Liver (tissue), 2 donors: ENCODE data around the gene CITED1.

Source experiments
- TF ChIP-seq, protein P1 (sequence below): fragments of 150-350 bp; IDR thresholded peaks from 2 replicates; pipeline ENCODE4 v1.5.1; 2017; ENCODE audit warnings: improper control_type of control experiment, low read depth, low read length; ENCODE audit not compliant: missing input control
- TF ChIP-seq, protein P2 (sequence below): IDR thresholded peaks from 2 replicates; pipeline ENCODE4 v1.6.1; 2016; ENCODE audit warnings: antibody characterized with exemption
- TF ChIP-seq, protein P3 (sequence below): IDR thresholded peaks from 2 replicates; pipeline ENCODE4 v1.6.1; 2016; ENCODE audit warnings: antibody characterized with exemption, mild to moderate bottlenecking
- donor health status: healthy.

- TF ChIP-seq, protein P1, sequence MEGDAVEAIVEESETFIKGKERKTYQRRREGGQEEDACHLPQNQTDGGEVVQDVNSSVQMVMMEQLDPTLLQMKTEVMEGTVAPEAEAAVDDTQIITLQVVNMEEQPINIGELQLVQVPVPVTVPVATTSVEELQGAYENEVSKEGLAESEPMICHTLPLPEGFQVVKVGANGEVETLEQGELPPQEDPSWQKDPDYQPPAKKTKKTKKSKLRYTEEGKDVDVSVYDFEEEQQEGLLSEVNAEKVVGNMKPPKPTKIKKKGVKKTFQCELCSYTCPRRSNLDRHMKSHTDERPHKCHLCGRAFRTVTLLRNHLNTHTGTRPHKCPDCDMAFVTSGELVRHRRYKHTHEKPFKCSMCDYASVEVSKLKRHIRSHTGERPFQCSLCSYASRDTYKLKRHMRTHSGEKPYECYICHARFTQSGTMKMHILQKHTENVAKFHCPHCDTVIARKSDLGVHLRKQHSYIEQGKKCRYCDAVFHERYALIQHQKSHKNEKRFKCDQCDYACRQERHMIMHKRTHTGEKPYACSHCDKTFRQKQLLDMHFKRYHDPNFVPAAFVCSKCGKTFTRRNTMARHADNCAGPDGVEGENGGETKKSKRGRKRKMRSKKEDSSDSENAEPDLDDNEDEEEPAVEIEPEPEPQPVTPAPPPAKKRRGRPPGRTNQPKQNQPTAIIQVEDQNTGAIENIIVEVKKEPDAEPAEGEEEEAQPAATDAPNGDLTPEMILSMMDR = no peak
- TF ChIP-seq, protein P2, sequence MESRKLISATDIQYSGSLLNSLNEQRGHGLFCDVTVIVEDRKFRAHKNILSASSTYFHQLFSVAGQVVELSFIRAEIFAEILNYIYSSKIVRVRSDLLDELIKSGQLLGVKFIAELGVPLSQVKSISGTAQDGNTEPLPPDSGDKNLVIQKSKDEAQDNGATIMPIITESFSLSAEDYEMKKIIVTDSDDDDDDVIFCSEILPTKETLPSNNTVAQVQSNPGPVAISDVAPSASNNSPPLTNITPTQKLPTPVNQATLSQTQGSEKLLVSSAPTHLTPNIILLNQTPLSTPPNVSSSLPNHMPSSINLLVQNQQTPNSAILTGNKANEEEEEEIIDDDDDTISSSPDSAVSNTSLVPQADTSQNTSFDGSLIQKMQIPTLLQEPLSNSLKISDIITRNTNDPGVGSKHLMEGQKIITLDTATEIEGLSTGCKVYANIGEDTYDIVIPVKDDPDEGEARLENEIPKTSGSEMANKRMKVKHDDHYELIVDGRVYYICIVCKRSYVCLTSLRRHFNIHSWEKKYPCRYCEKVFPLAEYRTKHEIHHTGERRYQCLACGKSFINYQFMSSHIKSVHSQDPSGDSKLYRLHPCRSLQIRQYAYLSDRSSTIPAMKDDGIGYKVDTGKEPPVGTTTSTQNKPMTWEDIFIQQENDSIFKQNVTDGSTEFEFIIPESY = no peak
- TF ChIP-seq, protein P3, sequence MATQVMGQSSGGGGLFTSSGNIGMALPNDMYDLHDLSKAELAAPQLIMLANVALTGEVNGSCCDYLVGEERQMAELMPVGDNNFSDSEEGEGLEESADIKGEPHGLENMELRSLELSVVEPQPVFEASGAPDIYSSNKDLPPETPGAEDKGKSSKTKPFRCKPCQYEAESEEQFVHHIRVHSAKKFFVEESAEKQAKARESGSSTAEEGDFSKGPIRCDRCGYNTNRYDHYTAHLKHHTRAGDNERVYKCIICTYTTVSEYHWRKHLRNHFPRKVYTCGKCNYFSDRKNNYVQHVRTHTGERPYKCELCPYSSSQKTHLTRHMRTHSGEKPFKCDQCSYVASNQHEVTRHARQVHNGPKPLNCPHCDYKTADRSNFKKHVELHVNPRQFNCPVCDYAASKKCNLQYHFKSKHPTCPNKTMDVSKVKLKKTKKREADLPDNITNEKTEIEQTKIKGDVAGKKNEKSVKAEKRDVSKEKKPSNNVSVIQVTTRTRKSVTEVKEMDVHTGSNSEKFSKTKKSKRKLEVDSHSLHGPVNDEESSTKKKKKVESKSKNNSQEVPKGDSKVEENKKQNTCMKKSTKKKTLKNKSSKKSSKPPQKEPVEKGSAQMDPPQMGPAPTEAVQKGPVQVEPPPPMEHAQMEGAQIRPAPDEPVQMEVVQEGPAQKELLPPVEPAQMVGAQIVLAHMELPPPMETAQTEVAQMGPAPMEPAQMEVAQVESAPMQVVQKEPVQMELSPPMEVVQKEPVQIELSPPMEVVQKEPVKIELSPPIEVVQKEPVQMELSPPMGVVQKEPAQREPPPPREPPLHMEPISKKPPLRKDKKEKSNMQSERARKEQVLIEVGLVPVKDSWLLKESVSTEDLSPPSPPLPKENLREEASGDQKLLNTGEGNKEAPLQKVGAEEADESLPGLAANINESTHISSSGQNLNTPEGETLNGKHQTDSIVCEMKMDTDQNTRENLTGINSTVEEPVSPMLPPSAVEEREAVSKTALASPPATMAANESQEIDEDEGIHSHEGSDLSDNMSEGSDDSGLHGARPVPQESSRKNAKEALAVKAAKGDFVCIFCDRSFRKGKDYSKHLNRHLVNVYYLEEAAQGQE = no peak
Measured at GRCh38 chrX:72351606-72352334, 46.1 kb upstream of the CITED1 start.
